Stimulated activated CD4-positive, alpha-beta T cell treated with anti-CD3 and anti-CD28 coated beads, TNF-alpha, amount 100 ng/mL, for 4 hours (primary cell): ENCODE data around the gene RAPGEF3.
A peak's percentile ranks its signal among the peaks of the same experiment; 100 is the strongest.

Experiments used
- DNase-seq, 3 experiments: peaks; one replicate each; pipeline ENCODE4 v3.0.0-alpha.2; 2020; ENCODE audit warnings: low read depth in 3 of 3

The RAPGEF3 gene

DNA sequence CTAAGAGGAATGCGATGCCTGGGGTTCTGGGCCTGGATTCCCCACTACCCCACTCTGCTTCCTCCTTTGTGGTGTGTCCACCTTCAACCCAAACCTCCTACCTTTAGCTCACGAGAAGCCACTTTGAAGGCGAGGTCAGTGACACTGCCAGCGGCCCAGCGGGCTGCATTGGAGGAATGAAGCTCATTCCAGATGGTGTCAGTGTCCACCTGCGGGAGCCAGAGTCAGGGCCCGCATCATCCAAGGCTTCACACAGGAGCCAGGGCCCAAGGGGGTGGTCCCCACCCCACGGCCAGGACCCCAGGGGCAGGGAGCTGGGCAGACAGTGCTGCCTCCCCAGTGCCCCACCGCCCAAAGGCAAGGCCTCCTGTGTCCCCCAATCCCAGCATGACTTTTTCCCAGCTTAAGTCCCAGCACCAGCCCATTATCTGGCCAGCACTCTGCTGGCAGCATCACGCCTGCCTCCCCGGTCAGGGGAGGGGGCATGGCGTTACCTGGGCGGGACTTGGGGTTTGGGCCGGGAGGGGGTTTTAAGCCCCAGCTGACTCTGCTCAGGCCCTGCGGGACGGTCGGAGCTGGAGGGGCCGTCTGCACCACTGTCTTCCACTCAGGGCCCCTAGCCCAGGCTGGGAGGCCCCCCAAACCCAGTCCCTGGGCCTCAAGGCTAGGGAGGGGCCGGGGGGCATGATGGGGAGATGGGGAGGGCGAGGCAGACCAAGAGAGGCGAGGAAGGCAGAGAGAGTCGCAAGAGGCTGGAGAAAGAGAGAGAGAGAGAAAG, 31.2 kb upstream of the RAPGEF3 start:
- no peak for DNase-seq

DNA sequence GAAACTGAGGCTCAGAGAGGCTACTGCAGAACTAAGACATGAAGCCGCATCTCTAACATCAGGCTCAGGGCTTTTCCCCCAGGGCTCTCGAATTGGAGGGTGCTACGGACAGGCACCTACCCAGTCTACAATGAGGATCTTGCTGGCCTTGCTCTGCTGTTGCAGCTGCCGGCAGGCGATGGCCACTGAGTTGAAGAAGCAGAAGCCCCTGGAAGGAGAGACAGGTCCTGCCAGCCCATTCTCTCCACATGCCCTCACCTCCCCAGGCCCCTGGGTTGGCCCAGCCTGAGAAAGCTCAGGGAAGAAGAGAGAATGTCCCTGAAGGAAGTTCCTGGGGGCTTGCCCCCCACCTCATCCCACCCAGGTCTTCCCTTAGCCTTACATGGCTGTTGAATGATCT, 30.5 kb upstream of the RAPGEF3 start:
- no peak for DNase-seq

GRCh38 chr12:47787596-47788319, 29.1 kb upstream of the RAPGEF3 start:
- no peak for DNase-seq

GRCh38 chr12:47786662-47787280, 28.1 kb upstream of the RAPGEF3 start:
- no peak for DNase-seq

DNA sequence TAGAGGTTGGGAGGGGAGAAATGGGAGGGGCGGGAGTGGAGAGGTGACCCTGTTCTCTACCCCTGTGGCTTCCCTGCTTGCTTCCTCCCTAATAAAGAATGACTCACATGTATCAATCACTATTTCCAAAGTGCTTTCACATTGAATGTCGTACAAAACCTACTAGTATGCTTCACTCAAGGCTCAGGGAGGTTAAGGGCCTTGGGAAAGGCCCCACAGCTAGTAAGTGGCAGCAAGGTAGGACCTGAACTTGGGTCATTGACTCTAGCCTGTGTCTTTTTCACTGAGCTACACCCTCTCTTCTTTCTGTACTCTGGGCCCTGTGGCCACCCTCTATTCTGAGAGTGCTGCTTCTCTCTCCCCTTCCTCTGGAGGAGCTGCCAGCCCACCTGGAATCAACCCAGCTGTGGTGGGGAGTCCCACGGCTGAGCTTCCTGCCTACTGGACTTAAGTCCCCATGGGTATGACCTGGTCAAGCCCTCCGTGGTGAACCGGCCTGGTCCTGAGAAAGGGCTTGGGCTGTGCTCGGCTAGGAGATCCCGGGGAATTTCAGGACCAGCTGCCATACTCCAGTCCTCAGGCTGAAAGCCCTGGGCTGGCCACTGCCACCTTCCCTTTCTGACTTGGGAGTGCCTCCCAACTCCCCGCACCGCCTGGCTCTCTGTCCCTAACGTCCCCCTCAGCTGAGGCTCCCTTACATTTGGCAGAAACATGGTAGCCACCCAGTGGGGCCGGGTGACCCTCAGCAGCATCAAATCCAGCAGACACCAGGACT, 27.4 kb upstream of the RAPGEF3 start:
- DNase-seq = no peak

GRCh38 chr12:47785036-47785886, 26.6 kb upstream of the RAPGEF3 start:
- no peak for DNase-seq

DNA sequence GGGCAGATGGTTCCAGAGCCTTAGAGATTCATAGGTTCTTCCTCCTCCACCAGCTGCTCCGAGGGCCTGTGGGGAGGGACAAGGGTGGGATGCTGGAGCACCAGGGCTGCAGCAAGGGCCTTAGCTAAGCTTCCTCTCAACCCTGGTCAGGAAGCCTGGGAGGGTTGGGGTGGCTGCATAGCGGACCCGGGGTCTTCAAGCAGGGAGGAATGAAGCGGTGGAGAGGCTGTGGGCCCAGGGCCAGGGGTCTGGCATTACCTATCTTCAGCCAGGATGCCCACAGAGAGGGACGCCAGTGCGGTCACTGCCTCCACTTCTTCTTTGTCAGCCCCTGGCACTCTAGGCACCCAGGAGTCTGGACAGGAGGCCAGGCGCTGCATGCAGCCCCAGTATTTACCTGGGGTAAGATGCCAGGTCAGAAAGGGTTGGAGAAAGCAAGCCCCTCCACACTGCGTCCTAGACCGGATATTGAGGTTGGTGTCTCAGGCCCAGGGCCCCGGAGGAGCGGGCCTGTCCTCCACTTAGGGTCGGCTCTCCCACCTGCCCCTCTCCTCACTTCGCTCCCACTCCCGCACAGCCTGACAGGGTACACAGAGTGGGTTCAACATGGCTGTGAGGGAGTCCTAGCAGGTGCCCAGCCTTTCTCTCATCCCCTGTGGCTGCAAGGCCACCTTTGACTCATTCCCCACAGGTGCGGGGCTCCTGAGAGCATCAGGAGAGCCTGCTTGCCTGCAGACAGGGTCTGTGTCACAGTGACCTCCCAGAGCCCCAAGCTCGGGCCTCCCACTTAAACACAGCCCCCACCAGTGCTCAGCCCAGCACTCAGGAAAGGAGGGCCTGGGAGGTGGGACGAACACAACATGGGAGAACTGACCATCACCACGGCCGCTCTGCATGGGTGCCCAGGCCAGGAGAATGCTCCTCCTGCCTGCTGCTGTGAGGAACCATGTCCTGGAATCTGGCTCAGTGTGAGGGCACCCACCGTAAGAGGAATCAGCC, 25.4 kb upstream of the RAPGEF3 start:
- no peak for DNase-seq

DNA sequence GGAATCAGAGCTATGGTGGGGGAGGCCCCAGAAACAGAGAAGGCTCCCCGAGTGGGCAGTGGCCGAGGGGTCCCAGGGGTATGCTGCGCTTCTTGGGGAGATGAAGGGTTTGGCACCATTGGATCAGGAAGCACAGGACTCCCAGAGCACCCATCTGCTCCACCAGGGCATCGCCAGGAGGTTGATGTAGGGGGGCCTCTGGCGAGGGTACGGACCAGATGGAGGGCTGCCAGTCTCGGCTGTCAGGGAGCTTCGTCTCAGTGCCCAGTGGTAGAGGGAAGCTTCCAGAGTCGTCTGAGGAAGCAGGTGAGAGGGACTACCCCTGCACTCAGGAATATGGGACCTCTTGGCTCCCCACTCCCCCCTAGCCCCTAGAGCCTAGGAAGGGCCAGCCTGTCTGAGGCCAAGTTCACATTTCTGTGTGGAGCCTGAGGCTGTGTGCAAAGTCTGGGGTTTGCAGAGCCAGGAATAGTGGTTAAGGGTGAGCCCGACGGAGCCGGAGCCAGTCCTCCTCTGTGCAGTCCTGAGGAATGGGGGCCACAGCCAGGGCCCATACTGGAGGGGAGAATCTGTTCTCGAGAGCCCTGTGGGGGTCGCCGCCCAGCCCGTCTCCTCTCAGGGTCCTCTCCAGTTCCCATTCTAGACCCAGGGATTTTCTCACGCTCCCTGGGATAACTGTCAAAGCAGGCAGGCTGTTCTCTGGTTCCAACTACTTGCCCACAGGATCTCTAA, 24.5 kb upstream of the RAPGEF3 start:
- DNase-seq = no peak

- DNase-seq = no peak
These were observed 23.7 kb upstream of the RAPGEF3 start for GRCh38 chr12:47782372-47782770.

- DNase-seq = no peak
These were observed 23.0 kb upstream of the RAPGEF3 start for GRCh38 chr12:47781479-47782371.

DNA sequence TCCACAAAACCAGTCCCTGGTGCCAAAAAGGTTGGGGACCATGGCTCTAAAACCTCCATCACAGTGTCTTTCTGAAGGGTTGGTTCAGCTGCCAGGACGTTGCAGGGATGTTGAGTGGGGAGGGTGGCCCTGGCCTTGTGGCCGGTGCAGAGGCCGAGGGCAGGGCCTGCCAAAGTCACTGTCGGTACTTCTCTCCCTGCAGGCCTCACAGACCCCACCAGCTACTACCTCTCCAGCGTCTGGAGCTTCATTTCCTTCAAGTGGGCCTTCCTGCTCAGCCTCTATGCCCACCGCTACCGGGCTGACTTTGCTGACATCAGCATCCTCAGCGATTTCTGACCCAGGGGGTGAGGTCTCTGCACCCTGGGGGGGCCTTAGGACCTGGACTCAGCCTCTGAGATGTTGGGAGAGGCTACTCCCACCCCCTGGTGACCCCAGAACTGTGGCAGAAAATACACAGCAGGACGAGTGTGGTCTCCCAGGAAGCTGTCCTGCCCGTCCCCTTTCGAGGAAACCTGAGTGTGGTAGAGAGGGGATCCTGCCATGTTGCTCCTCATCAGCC, 21.3 kb upstream of the RAPGEF3 start:
- no peak for DNase-seq

DNA sequence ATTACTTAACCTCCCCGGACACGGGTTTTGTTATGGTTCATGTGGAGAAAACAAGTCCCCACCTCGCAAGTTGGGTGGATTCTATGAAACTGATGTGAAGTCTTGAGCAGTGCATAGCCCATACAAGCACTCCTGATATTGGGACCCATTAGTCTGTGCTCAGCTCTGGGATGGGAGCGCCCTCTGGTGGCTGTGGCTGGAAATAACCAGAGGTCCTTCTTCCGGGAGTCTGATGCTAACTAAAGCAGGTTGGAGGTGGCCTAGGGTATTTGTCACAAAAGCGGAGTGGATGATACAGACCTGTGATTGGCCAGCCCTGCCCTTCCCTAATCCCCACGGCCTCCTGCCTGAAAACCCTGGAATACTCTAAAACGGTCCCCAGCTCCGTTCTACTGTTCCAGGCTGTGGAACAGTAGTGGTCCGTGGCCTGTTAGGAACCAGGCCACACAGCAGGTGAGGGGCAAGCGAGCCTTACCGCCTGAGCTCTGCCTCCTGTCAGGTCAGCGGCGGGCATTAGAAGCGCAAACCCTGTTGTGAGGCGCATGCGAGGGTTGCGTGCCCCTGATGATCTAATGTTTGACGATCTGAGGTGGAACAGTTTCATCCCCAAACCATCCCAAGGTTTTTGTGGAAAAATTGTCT, 20.7 kb upstream of the RAPGEF3 start:
- DNase-seq = peak; percentile 85 to 92 (median 87)

- no peak for DNase-seq
These were observed 20.2 kb upstream of the RAPGEF3 start for GRCh38 chr12:47778881-47779280.

GRCh38 chr12:47777741-47778558, 19.3 kb upstream of the RAPGEF3 start:
- no peak for DNase-seq

DNA sequence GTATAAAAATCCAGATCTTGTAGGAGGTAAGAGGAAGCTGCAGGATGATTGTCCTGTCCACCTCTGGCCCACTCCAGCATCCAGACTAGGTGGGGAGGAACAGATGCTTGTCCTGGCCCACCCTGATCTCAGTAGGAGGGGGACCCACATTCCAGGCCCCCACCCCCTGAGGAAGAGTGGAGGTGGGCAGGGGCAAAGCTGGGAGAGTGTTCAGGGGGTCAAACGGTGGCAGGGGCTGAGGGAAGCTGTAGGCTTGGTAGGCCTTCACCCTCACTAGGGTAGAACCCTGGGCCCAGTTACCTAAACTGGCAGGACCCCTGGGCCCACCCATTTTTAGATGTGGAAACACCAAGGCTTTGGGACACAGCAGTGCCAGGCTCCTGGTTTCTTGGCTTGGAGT, 18.5 kb upstream of the RAPGEF3 start:
- no peak for DNase-seq

GRCh38 chr12:47776471-47777143, 17.9 kb upstream of the RAPGEF3 start:
- no peak for DNase-seq
